GF-D8 (cell line): ENCODE data around the gene TTYH3.
"Not testable (repeated sequence)": the region's sequence is repeated elsewhere in the genome, so short reads cannot be mapped to it uniquely, and the experiment has no call there.

Experiments
- DNase-seq: peaks from one replicate; lab custom pipeline; 2025; lab: John Stamatoyannopoulos, UW

The TTYH3 gene

GRCh38 chr7:2631946-2632732 lies at the start of gene TTYH3:
Gene TTYH3 (plus strand): TSS chr7:2631986. CDS start chr7:2632156, 170 bp downstream.
- no peak for DNase-seq

- no peak for DNase-seq
Observed at GRCh38 chr7:2582006-2582735, 49.6 kb upstream of the TTYH3 start.

- DNase-seq, result no peak
Observed at GRCh38 chr7:2583798-2584580, 47.8 kb upstream of the TTYH3 start.

GRCh38 chr7:2585446-2585845 lies 46.3 kb upstream of the TTYH3 start:
- no peak for DNase-seq

DNA sequence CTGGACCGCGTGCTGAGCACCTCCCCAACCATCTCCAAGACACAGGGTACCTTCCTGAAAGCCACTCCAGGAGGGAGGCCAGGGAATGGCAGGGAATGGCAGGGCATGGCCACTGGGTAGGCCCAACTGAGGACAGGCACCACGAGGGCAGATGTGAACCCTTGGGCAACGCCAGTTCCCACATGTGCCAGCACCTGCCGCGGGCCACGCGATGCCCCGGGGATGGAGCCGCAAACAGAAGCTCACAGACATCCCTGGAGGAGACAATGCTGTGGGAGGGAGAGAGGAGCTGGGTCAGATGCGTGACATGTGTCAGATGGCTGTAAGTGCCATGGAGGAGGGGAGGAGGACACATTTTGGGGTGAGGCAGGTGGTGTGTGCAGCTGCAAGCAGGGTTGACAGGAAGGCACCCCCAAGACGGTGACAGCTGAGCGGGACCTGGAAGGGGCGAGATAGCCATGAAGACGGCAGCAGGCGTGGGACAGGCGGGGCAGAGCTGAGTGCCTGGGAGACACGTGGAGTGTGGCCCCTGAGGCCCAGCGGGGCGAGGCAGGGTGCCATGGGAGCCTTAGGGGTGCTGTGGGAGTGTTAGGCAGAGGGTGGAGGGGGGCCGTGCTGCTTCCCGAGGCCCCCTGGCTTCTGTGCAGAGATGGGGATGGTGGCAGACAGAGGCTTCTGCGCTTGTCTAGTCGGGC lies 45.3 kb upstream of the TTYH3 start:
- no peak for DNase-seq

DNA sequence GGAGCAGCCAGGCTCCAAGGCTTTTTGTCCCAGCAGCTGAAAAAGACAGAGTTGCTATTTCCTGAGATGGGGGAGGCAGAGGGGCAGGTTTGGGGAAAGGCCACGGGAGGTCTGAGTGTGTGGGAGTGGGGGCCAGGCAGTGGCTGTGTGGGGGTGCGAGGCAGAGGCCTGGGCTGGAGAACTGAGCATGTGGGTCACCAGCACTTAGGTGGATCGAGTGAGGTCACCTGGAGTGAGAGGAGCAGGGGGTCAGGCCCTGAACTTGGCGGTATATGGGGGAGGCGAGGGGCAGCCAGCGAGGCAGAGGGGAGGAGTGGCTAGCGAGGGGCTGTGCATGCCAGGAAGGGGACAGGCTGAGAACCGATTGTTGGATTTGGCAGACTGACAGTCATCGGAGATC lies 44.7 kb upstream of the TTYH3 start:
- DNase-seq, result no peak

DNA sequence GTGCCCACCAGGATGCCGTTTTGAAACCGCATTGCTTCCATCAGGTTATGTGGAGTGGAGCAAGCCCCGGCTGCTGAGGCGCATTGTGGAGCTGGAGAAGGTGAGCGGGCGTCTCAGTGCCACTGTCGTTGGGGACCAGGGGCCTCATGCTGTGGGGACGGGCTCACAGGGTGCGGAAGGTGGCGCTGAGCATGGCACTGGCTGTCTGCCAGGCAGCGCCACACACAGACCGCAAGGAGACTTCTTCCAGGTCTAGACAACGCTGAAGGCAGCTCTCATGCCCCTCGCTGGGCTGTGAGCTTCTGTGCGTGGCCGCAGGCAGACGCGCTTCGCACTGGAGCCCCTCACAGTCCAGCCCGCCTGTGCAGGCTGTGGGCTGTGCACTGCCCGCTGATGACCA lies 44.0 kb upstream of the TTYH3 start:
- no peak for DNase-seq

- no peak for DNase-seq
Observed at GRCh38 chr7:2589341-2589740, 42.4 kb upstream of the TTYH3 start.

GRCh38 chr7:2589941-2590340 lies 41.8 kb upstream of the TTYH3 start:
- DNase-seq, result not testable (repeated sequence)

GRCh38 chr7:2592375-2592865 lies 39.4 kb upstream of the TTYH3 start:
- DNase-seq, result no peak

GRCh38 chr7:2593036-2593727 lies 38.6 kb upstream of the TTYH3 start:
- no peak for DNase-seq

DNA sequence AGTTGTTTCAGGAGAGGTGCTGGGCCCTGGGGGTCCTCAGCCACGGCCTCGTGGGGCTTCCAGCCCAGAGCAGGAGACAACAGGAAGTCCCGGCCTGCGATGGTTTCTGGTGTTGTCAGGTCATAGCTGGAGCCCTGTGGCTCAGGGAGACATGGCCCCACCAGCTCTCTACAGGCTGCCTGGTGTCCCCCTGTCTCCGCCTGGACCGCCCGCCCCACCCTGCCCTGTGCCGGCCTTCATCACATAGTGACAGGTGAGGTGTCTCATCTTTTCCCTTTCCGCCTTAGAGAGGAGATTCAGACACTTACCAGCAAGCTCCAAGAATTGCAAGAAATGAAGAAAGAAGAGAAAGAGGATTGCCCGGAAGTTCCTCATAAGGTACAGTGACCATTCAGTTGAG lies 37.2 kb upstream of the TTYH3 start:
- DNase-seq, result no peak

DNA sequence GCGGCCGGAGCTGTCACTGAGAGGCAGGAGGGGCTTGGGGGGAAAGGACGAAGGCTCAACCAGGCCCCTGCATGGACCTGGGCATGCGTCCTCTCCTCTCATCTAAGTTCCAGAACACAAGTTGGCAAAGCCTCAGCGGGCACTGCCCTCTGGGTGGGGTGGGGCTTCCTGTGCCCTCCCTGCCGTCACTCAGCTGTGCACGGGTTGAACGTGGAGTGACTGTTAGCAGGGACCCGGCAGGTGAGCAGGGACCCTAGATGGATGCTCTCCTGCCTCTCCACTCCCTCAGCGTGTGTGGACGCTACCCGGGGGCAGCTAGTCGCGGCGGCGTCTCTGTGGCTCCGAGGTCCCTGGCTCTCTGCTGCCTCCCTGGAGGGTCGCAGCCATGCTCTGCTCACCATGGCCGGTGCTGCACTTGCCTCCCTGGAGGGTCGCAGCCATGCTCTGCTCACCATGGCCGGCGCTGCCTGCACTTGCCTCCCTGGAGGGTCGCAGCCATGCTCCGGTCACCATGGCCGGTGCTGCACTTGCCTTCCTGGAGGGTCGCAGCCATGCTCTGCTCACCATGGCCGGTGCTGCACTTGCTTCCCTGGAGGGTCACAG lies 36.4 kb upstream of the TTYH3 start:
- DNase-seq, result no peak

DNA sequence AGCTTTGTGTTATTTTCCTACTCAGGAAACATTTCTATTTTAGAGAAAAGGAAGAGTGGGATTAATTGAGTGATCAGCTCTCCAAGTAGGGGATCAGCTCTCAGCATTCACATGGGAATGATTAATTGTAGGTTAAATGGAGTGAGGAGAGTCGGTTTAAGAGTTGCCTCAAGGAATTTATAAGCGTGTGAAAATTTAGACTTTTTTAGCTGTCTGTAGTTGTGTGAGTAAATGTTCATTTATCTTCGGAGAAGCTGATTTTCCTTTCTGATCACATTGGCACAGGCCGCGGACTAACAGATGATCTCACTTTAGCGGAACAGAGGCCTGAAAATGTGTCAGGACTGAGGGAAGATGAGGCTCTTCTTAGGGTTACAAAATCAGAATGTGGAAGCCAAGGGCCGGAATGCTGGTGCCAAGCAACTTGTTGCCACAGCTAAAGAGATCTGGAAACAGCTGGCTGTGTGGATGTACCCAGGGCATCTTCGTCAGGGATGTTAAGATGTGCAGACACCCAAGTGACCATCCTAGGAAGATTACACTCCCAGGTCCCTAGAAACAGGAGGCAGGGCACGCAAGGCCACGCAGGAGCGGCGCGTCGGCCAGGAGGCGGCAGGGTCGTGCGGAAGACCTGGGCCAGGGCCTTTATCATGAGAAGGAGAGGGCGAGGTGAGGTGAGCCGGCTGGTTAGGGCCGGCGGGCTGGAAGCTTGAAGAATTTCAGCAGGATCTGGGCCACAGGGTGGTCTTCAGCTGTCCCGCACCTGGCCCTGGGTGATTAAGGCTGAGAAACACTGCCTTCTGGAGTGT lies 35.1 kb upstream of the TTYH3 start:
- no peak for DNase-seq

- DNase-seq, result no peak
Observed at GRCh38 chr7:2597273-2597640, 34.5 kb upstream of the TTYH3 start.

- DNase-seq, result no peak
Observed at GRCh38 chr7:2598154-2598823, 33.5 kb upstream of the TTYH3 start.

GRCh38 chr7:2601065-2601464 lies 30.7 kb upstream of the TTYH3 start:
- no peak for DNase-seq

DNA sequence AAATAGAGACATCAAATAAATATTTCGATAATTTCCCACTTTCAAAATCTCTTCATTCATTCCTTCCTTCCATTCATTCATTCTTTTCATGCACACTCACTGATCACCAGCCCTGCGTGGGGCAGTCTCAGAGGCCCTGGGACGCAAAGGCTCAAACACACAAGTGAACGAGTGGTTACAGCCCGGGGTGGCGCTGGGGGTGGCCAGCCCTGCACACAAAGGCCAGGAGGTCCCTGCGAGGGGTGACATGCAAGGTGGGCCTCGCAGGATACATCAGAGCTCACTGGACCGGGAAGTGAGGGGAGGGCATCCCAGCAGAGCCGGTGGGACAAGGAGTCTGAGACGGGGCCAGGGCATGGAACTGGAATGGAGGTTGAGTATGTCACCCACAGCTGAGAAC lies 29.9 kb upstream of the TTYH3 start:
- DNase-seq, result no peak

GRCh38 chr7:2602406-2603043 lies 29.3 kb upstream of the TTYH3 start:
- no peak for DNase-seq
